Endothelial cell of umbilical vein (primary cell): ENCODE measurements around the gene CADPS. TPM values are rescaled to one million over a fixed set of nuclear protein-coding genes. Genes with fewer than 3 reads are reported as not detected.

Experiments
- BruUV-seq: library from RNA; stranded (reverse); fragments of 400-500 nt; replicated peaks from 2 replicates; lab custom pipeline; 2021; lab: Mats Ljungman, UMichigan
- CTCF ChIA-PET: fragments of 300-600, 350-600 bp; sonication (Branson Sonifier 250); formaldehyde crosslinking; loops from one replicate; lab custom pipeline; 2021; ENCODE audit warnings: antibody characterized with exemption, inconsistent platforms; lab: Charles Lee
- POLR2A ChIA-PET: fragments of 300-600, 350-600 bp; sonication (Branson Sonifier 250); formaldehyde crosslinking; loops from one replicate; lab custom pipeline; 2021; ENCODE audit warnings: antibody characterized with exemption, inconsistent platforms; lab: Charles Lee
- DNase-seq: peaks from one replicate; pipeline ENCODE4 v3.0.0-alpha.2; 2011; ENCODE audit warnings: low read depth, low spot score
- FAIRE-seq: peaks from 2 replicates; lab custom pipeline; 2011; peaks lifted over from hg19 to GRCh38; lab: Jason Lieb, UNC
- H2AFZ ChIP-seq: 2 replicates; pipeline ENCODE4 v1.6.0; 2012; ENCODE audit warnings: low read depth, low read length, control low read depth, inconsistent platforms
- H3K27ac ChIP-seq: 2 replicates; pipeline ENCODE4 v1.5.1; 2011; ENCODE audit warnings: low read depth, mild to moderate bottlenecking, control low read depth, low read length, moderate library complexity; ENCODE audit not compliant: insufficient read depth
- H3K27me3 ChIP-seq, 2 experiments: 2 replicates each; pipeline versions ENCODE4 v1.6.0 to v1.6.1; 2011; ENCODE audit warnings: low read length in 2 of 2, mixed read lengths in 1 of 2; ENCODE audit not compliant: control insufficient read depth in 2 of 2, insufficient read depth in 2 of 2
- H3K36me3 ChIP-seq, 2 experiments: 2 replicates in 1 of 2; 3 replicates in 1 of 2; pipeline ENCODE4 v1.5.1; 2011; ENCODE audit warnings: low read length in 2 of 2, mild to moderate bottlenecking in 1 of 2, moderate library complexity in 1 of 2; ENCODE audit not compliant: control insufficient read depth in 2 of 2, insufficient read depth in 2 of 2; ENCODE audit errors: extremely low read depth in 1 of 2
- H3K4me1 ChIP-seq: 3 replicates; pipeline ENCODE4 v1.5.1; 2011; ENCODE audit warnings: mild to moderate bottlenecking, low read length; ENCODE audit not compliant: control insufficient read depth, insufficient read depth; ENCODE audit errors: extremely low read depth
- H3K4me2 ChIP-seq: 2 replicates; pipeline ENCODE4 v1.6.1; 2011; ENCODE audit warnings: low read length, control low read depth, mixed read lengths; ENCODE audit not compliant: insufficient read depth
- H3K4me3 ChIP-seq, 3 experiments: fragments of 200-600 bp in 1 of 3; sonication (generic), shearing (Covaris generic) in 1 of 3; replicated peaks in 1 of 3; 2 replicates each; pipeline ENCODE4 v1.5.1; 2011 to 2016; ENCODE audit warnings: control low read depth in 3 of 3, low read length in 3 of 3, mild to moderate bottlenecking in 2 of 3, inconsistent platforms in 1 of 3, low read depth in 1 of 3, moderate library complexity in 1 of 3; ENCODE audit not compliant: insufficient read depth in 1 of 3
- H3K79me2 ChIP-seq: 2 replicates; pipeline ENCODE4 v1.6.0; 2012; ENCODE audit warnings: low read length, inconsistent platforms; ENCODE audit not compliant: control insufficient read depth, insufficient read depth
- H3K9ac ChIP-seq: replicated peaks from 2 replicates; pipeline ENCODE3; 2011; ENCODE audit warnings: low read length, control low read depth; ENCODE audit not compliant: insufficient read depth; ENCODE audit errors: extremely low read depth
- H3K9me1 ChIP-seq: replicated peaks from 3 replicates; pipeline ENCODE4 v1.6.0; 2011; ENCODE audit warnings: mild to moderate bottlenecking, low read length; ENCODE audit not compliant: control insufficient read depth, insufficient read depth; ENCODE audit errors: extremely low read depth
- H3K9me3 ChIP-seq: replicated peaks from 2 replicates; pipeline ENCODE4 v1.5.1; 2012; ENCODE audit warnings: low read length, inconsistent platforms; ENCODE audit not compliant: control insufficient read depth, insufficient read depth
- H4K20me1 ChIP-seq: replicated peaks from 2 replicates; pipeline ENCODE3; 2011; ENCODE audit warnings: mild to moderate bottlenecking, low read length; ENCODE audit not compliant: control insufficient read depth, insufficient read depth; ENCODE audit errors: extremely low read depth
- CTCF ChIP-seq, 2 donors: IDR thresholded peaks; 1 replicate in 1 of 2; 2 replicates in 1 of 2; pipeline ENCODE4 v1.5.1; 2011; ENCODE audit warnings: low read length in 2 of 2, mild to moderate bottlenecking in 2 of 2, moderate library complexity in 2 of 2, control low read depth in 1 of 2, inconsistent platforms in 1 of 2, low read depth in 1 of 2; ENCODE audit not compliant: insufficient read depth in 1 of 2; ENCODE audit errors: extremely low read depth in 1 of 2
- EZH2 ChIP-seq: IDR thresholded peaks from 2 replicates; pipeline ENCODE4 v1.6.1; 2012; ENCODE audit warnings: borderline replicate concordance, low read depth, mild to moderate bottlenecking, moderate library complexity, low read length, inconsistent platforms; ENCODE audit not compliant: severe bottlenecking
- FOS ChIP-seq: IDR thresholded peaks from 2 replicates; pipeline ENCODE4 v1.6.1; 2011; ENCODE audit warnings: mild to moderate bottlenecking, low read length, moderate library complexity, borderline replicate concordance; ENCODE audit not compliant: insufficient read depth
- MAX ChIP-seq: IDR thresholded peaks from 2 replicates; pipeline ENCODE4 v1.6.1; 2011; ENCODE audit not compliant: insufficient read depth, insufficient read length
- MYC ChIP-seq: IDR thresholded peaks from one replicate; pipeline ENCODE4 v1.6.1; 2011; ENCODE audit warnings: mild to moderate bottlenecking, low read depth, low read length
- POLR2AphosphoS5 ChIP-seq: IDR thresholded peaks from 2 replicates; pipeline ENCODE4 v1.6.1; 2012; ENCODE audit warnings: low read depth, mild to moderate bottlenecking, control low read depth, low read length, moderate library complexity; ENCODE audit not compliant: insufficient read depth
- dilution Hi-C: fragments of 300-500 bp; cut with MboI; formaldehyde crosslinking; loops from one replicate; pipeline ENCODE4 v1.15.0; 2019; ENCODE audit warnings: low sequenced_read_pairs; ENCODE audit not compliant: extremely low pct_ligation_motif_present
- intact Hi-C: fragments of 100-400 bp; cut with micrococcal nuclease; formaldehyde crosslinking; loops from one replicate; pipeline ENCODE4 v1.10.0; 2022
- polyA plus RNA-seq, 4 experiments: library from polyadenylated mRNA; depleted of rRNA in 3 of 4; stranded (reverse) in 3 of 4; unstranded in 1 of 4; fragments of >200 nt; gene quantifications; 2 replicates each; pipeline versions ENCODE4 v1.2.1 to v1.2.3, GENCODE V29; 2011 to 2012; ENCODE audit warnings: missing spikeins in 1 of 4
- total RNA-seq: library from RNA; stranded (reverse); gene quantifications from 2 replicates; pipeline ENCODE4 v1.2.3, GENCODE V29; 2021

The CADPS gene
- total and polyA plus RNA-seq, 2 donors (not counting 3 experiments of a cell fraction or from before 2014, with no cell fraction given), result not detected

GRCh38 chr3:62546266-62546665, 328.9 kb downstream of the CADPS start:
- Histone ChIP-seq H3K79me2 (no peaks in the 10 kb centered on the region), H3K4me2 (no peak overlapping the region), H3K9me3 (no peaks in the 10 kb centered on the region), H3K9ac (no peak overlapping the region), H2AFZ (no peak overlapping the region), H3K27me3 (peaks cover 9 to 18% of the 10 kb centered on the region in 2 experiments), H3K4me1 (no peaks in the 10 kb centered on the region), H4K20me1 (no peaks in the 10 kb centered on the region), H3K27ac (no peak overlapping the region), H3K9me1 (no peaks in the 10 kb centered on the region), H3K36me3 (no peaks in the 10 kb centered on the region), H3K4me3 (no peak overlapping the region)
- DNase-seq (no peak), FAIRE-seq (no peak)
- ChIA-PET CTCF (interaction anchor here (1.2 to 1.9 kb wide), 2 partner anchors 8 to 14 kb away, joined by 6 to 8 read pairs; no protein-coding TSS in a partner anchor), POLR2A (no interaction called here)
- BruUV-seq, result no TSS peak
- intact Hi-C loops (no loop called here), dilution Hi-C loops (no loop called here)
- TF ChIP-seq MAX (no peak), EZH2 (no peak), CTCF (IDR thresholded peaks at IDR 0.05; ENCODE audit: extremely low read depth in 1 of 2, insufficient read depth in 1 of 2, low read depth in 1 of 2, low read length in 2 of 2) (no peak), MYC (no peak), POLR2AphosphoS5 (no peak), FOS (no peak)
